NCI-H748 treated with DMSO at 0.1 percent for 48 hours (cell line): ENCODE measurements around the gene VSIG10L2.
A peak's percentile ranks its signal among the peaks of the same experiment; 100 is the strongest.

ENCODE experiments used
- DNase-seq: peaks from one replicate; lab custom pipeline; 2025; lab: John Stamatoyannopoulos, UW

Gene VSIG10L2

GRCh38 chr11:125929445-125930075 lies 16.3 kb upstream of the VSIG10L2 start:
- DNase-seq, result no peak

GRCh38 chr11:125930076-125930450 lies 15.8 kb upstream of the VSIG10L2 start:
- DNase-seq, result no peak

- DNase-seq, result no peak
These were observed 14.7 kb upstream of the VSIG10L2 start for GRCh38 chr11:125931116-125931515.

- no peak for DNase-seq
These were observed 14.2 kb upstream of the VSIG10L2 start for GRCh38 chr11:125931668-125932067.

GRCh38 chr11:125932301-125932700 lies 13.5 kb upstream of the VSIG10L2 start:
- DNase-seq, result no peak

GRCh38 chr11:125933030-125933813 lies 12.6 kb upstream of the VSIG10L2 start:
- DNase-seq, result no peak

- no peak for DNase-seq
These were observed 11.4 kb upstream of the VSIG10L2 start for GRCh38 chr11:125934473-125934872.

- DNase-seq, result no peak
These were observed 10.8 kb upstream of the VSIG10L2 start for GRCh38 chr11:125935056-125935455.

- DNase-seq, result no peak
These were observed 10.1 kb upstream of the VSIG10L2 start for GRCh38 chr11:125935618-125936199.

GRCh38 chr11:125938418-125938817 lies 7.4 kb upstream of the VSIG10L2 start:
- DNase-seq, result no peak

- peak; percentile 3 for DNase-seq
These were observed 6.7 kb upstream of the VSIG10L2 start for GRCh38 chr11:125939081-125939521.

- DNase-seq, result no peak
These were observed 5.7 kb upstream of the VSIG10L2 start for GRCh38 chr11:125940145-125940544.

GRCh38 chr11:125941267-125941618 lies 4.6 kb upstream of the VSIG10L2 start:
- no peak for DNase-seq

GRCh38 chr11:125941619-125942611 lies 3.9 kb upstream of the VSIG10L2 start:
- peak; percentile 25 for DNase-seq

GRCh38 chr11:125942771-125943428 lies 2.9 kb upstream of the VSIG10L2 start:
- no peak for DNase-seq

GRCh38 chr11:125943661-125944349 lies 2.0 kb upstream of the VSIG10L2 start:
- DNase-seq, result no peak

- no peak for DNase-seq
These were observed 1.4 kb upstream of the VSIG10L2 start for GRCh38 chr11:125944350-125945010.

GRCh38 chr11:125945011-125945796 lies 640 bp upstream of the VSIG10L2 start:
- no peak for DNase-seq

GRCh38 chr11:125946712-125947418 lies 1.0 kb downstream of the VSIG10L2 start:
- no peak for DNase-seq
